HUES48 (cell line): Measurements from ENCODE around the gene TLR10.
"Not testable (repeated sequence)": the region's sequence is repeated elsewhere in the genome, so short reads cannot be mapped to it uniquely, and the experiment has no call there.

ENCODE experiments used
- H3K27ac ChIP-seq: one replicate; pipeline ENCODE4 v1.7.0; 2013; ENCODE audit warnings: low read depth, low read length, inconsistent platforms
- H3K27me3 ChIP-seq: 2 replicates; pipeline ENCODE4 v1.6.1; 2013; ENCODE audit warnings: mild to moderate bottlenecking, low read length; ENCODE audit not compliant: control insufficient read depth, insufficient read depth
- H3K36me3 ChIP-seq: 2 replicates; pipeline ENCODE4 v1.6.1; 2013; ENCODE audit warnings: low read length; ENCODE audit not compliant: control insufficient read depth, insufficient read depth
- H3K4me1 ChIP-seq: 2 replicates; pipeline ENCODE4 v1.6.1; 2013; ENCODE audit warnings: mild to moderate bottlenecking, low read length; ENCODE audit not compliant: control insufficient read depth, insufficient read depth
- H3K4me3 ChIP-seq: 2 replicates; pipeline ENCODE4 v1.5.1; 2013; ENCODE audit warnings: mild to moderate bottlenecking, low read depth, low read length
- H3K9ac ChIP-seq: 2 replicates; pipeline ENCODE4 v1.6.1; 2013; ENCODE audit warnings: mild to moderate bottlenecking, low read depth, low read length, moderate library complexity
- H3K9me3 ChIP-seq: 2 replicates; pipeline ENCODE4 v1.6.1; 2013; ENCODE audit warnings: low read length; ENCODE audit not compliant: control insufficient read depth, insufficient read depth

TLR10 gene

DNA sequence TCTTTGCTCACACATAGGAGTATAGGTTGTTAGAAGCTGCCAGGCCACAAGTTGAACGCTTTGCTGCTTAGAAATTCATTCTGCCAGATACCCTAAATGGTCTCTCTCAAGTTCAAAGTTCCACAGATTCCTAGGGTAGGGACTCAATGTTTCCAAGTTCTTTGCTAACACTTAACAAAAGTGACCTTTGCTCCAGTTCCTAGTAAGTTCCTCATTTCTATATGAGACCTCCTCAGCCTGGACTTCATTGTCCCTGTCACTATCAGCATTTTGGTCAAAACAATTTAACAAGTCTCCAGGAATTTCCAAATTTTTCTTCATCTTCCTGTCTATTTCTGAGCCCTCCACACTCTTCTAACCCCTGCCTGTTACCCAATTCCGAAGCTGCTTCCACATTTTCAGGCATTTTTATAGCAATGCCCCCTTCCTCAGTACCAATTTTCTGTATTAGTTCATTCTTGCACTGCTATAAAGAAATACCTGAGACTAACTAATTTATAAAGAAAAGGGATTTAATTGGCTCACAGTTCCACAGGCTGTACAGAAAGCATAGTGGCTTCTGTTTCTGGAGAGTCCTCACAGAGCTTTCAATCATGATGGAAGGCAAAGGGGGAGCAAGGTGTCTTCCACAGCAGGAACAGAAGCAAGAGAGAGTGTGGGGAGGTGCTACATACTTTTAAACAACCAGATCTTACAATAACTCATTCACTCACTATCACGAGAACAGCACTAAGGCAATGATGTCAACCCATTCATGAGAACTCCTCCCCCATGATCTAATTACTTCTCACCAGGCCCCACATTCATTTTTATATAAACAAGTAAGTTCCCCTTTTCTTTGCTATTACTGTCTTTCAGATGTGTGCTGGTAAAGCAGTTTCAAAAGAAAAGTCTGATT, 33.3 kb upstream of the TLR10 start:
- Histone ChIP-seq H3K36me3 (no peaks in the 10 kb centered on the region), H3K27ac (no peak overlapping the region), H3K27me3 (no peaks in the 10 kb centered on the region), H3K4me1 (no peaks in the 10 kb centered on the region), H3K9me3 (no peaks in the 10 kb centered on the region), H3K9ac (no peak overlapping the region), H3K4me3 (no peak overlapping the region)

DNA sequence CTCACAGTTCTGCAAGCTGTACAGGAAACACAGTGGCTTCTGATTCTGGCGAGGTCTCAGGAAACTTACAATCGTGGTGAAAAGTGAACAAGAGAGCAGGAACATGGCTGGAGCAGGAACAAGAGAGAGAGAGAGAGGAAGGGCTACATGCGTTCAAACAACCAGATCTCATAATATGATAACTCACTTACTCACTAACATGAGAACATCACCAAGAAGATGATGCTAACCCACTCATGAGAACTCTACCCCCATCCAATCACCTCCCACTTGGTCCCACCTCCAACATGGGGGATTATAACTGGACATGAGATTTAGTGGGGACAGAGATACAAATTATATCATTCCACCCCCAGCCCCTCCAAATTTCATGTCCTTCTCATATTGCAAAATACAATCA, 31.6 kb upstream of the TLR10 start:
- Histone ChIP-seq H3K27me3 (no peaks in the 10 kb centered on the region), H3K4me3 (no peak overlapping the region), H3K9me3 (no peaks in the 10 kb centered on the region), H3K9ac (no peak overlapping the region), H3K27ac (no peak overlapping the region), H3K4me1 (no peaks in the 10 kb centered on the region), H3K36me3 (no peaks in the 10 kb centered on the region)

DNA sequence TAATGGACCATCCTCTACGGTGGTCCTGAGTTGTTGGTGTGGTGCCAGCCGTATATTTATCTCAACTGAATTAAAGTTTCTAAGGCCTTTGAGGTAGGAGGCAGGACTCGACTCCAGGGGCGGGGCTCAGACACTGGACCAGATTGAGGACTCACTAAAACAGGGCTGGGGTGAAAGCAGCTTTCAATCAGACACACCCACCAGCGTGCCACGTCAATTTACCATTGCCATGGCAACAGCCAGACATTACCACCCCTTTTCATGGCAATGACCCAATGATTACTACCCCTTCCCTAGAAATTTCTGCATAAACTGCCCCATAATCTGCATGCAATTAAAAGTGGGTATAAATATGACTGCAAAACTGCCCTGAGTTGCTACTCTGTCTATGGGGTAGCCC, 28.5 kb upstream of the TLR10 start:
- H3K36me3 ChIP-seq = no peaks in the 10 kb centered on the region
- no peak overlapping the region for H3K9ac ChIP-seq
- H3K9me3 ChIP-seq = no peaks in the 10 kb centered on the region
- no peaks in the 10 kb centered on the region for H3K4me1 ChIP-seq
- no peak overlapping the region for H3K27ac ChIP-seq
- H3K4me3 ChIP-seq = no peak overlapping the region
- H3K27me3 ChIP-seq = no peaks in the 10 kb centered on the region

DNA sequence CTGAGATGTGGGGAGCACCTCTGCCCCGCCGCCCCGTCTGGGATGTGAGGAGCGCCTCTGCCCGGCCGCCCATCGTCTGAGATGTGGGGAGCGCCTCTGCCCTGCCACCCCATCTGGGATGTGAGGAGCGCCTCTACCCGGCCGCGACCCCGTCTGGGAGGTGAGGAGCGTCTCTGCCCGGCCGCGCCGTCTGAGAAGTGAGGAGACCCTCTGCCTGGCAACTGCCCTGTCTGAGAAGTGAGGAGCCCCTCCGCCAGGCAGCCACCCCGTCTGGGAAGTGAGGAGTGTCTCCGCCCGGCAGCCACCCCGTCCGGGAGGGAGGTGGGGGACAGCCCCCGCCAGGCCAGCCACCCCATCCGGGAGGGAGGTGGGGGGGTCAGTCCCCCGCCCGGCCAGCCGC, 24.7 kb upstream of the TLR10 start:
- H3K4me1 ChIP-seq, H3K9ac ChIP-seq, H3K4me3 ChIP-seq, H3K27ac ChIP-seq, H3K27me3 ChIP-seq, H3K36me3 ChIP-seq: not testable (repeated sequence)
- H3K9me3 ChIP-seq = peaks cover 13% of the 10 kb centered on the region

DNA sequence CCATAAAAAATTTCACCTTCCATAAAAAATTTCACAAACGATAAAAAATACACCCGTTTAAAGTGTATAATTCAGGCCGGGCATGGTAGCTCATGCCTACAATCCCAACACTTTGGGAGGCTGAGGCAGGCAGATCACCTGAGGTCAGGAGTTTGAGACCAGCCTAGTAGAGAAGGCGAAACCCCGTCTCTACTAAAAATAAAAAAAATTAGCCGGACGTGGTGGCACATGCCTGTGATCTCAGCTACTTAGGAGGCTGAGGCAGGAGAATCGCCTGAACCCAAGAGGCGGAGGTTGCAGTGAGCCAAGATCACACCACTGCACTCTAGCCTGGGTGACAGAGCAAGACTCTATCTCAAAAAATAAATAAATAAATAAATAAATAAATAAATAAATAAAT, 23.5 kb upstream of the TLR10 start:
- peaks cover 18% of the 10 kb centered on the region for H3K9me3 ChIP-seq
- not testable (repeated sequence) for H3K4me3 ChIP-seq, H3K36me3 ChIP-seq, H3K27ac ChIP-seq, H3K9ac ChIP-seq, H3K27me3 ChIP-seq, H3K4me1 ChIP-seq

DNA sequence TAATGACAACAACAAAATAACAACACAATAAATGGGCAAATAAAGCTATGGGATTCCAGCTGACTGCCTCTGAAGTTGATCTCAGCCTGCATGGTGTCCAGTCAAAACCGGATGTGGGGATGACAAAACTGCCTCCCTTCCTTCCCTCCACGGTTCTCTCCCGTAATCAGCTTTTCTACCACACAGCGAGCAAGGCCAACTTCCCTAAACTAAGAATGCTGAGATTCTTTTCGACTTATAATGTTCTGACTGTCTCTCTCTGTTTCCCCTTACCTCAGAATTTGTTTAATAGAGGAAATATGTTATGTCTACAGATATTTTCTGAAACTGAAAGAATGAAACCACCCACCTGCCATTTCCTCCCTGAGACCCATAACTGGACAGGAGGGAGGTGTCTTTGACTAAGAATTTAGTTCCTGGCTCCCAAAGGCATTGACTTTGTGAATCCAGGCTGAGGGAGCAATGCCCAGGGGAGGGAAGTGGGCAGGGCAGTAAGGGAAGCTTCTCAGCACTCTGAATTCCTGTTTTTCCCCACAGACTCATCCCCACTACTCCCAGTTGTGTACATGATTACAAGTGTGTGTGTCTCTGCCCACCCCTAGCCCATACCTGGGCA, 22.8 kb upstream of the TLR10 start:
- Histone ChIP-seq H3K4me1 (no peaks in the 10 kb centered on the region), H3K36me3 (no peaks in the 10 kb centered on the region), H3K9ac (no peak overlapping the region), H3K27me3 (no peaks in the 10 kb centered on the region), H3K4me3 (no peak overlapping the region), H3K27ac (no peak overlapping the region), H3K9me3 (peaks cover 18% of the 10 kb centered on the region)

DNA sequence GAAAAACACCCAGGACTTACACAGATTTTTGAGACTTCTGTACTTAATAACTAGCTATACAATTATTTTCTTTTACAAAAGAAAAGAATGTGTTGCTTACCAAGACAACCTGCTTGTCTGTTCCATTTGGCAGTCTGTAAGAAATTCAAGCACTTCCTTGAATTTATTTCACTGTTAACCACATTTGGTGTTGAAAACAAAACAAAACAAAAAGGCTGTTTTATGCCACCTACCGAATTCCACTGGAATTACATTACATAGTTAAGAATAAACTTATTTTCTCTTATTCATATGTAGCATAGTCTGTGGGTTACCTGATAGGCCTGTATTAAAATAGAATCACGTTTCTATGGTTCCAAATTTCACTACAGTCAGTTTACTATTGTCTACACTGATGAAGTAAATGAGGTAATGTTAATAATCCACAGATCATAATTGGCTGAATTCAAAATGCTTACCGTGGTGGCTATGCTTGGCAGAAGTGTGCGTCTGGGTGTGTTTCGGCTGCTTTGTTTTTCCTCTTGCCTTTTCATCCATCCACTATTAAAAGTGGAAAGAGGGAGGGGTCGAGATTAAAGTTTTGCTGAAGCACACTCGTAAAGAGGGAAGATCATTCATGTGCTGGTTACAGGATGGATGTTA, 22.0 kb upstream of the TLR10 start, which contains the start of gene TLR1:
Gene TLR1, minus strand, starts transcription at position 138 of the 642 bp plus-strand sequence. CDS start 5,960 bp downstream, outside the sequence.
- Histone ChIP-seq H3K27ac (no peak within 1 kb of the TSS), H3K9ac (no peak within 1 kb of the TSS), H3K36me3 (no peaks in the 10 kb centered on the region), H3K4me1 (no peaks in the 10 kb centered on the region), H3K9me3 (peaks cover 18% of the 10 kb centered on the region), H3K27me3 (no peaks in the 10 kb centered on the region), H3K4me3 (no peak within 1 kb of the TSS)

DNA sequence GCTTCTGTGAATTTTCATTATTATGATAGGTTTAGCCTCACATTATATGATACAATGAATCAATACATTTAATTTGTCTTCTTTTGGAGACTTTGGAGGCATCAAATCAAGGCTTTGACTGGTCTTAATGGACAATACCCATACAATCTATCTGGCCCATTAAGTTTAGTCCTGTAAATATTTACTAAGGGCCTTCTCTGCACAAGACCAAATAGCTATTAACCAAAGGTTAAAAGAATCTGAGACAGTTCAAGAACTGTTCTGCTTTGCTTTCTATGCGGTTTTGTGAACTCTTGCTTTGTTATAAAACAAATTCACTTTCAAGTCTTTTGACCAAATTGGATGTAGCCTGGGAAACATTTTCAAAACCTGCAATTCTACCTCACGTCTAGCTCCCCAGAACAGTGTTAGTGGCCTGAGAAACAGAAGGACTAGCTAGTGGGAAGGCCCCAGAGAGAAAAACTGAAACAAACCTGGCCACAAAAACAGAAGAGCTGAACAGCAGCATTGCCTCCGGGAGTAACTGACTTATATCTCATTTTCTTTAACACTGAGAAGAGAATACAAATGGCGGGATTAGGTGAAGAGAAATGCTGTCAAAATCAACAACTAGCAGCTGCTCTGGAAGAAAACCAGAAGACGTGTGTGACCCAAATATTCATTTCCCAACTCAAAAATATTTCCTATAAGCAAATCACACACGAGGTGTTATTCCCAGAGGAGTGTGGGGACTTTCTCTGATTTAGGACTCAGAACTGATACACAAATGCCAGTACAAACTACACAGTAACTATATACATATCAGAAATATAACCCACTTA, 21.3 kb upstream of the TLR10 start:
- no peaks in the 10 kb centered on the region for H3K36me3 ChIP-seq
- no peak overlapping the region for H3K4me3 ChIP-seq
- H3K9ac ChIP-seq = no peak overlapping the region
- H3K27ac ChIP-seq = no peak overlapping the region
- H3K9me3 ChIP-seq = peaks cover 18% of the 10 kb centered on the region
- no peaks in the 10 kb centered on the region for H3K4me1 ChIP-seq
- no peaks in the 10 kb centered on the region for H3K27me3 ChIP-seq

DNA sequence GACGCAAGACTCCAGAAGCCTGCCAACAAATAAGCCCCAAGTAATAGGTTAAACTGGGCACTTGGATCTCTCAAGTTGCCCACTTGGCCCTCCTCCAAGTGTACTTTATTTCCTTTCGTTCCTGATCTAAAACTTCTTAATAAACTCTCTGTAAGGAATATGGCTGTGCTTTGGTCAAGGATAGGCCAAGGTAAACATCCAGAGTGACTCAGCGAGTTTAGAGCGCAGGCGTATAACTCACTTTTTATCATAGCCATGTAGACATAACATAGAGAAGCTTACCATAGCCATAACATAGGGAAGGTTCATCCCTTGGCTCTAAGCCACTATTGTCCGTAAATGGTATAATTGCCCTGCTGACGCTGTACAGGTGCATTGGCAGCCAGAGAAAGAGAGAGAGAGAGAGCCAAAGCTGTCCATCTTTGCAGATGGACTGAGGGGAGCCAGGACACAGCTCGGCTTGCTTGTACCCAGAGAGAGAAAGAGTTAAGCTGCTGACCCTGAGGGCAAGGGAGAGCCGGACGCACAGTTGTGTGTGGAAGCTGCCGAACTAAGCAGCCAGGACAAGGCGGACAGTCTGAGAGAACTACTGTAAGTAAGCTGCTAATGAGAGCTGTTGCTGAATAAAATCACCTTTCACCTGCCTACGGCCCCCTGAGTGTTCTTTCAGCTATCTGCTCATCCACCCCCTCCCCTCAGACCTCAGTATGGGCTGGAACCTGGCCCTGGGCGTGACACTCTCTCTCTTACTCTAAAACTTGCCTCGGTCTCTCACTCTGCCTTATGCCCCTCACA, 20.0 kb upstream of the TLR10 start:
- Histone ChIP-seq H3K27me3 (no peaks in the 10 kb centered on the region), H3K4me3 (no peak overlapping the region), H3K9ac (no peak overlapping the region), H3K27ac (no peak overlapping the region), H3K4me1 (no peaks in the 10 kb centered on the region), H3K36me3 (no peaks in the 10 kb centered on the region), H3K9me3 (peaks cover 18% of the 10 kb centered on the region)

DNA sequence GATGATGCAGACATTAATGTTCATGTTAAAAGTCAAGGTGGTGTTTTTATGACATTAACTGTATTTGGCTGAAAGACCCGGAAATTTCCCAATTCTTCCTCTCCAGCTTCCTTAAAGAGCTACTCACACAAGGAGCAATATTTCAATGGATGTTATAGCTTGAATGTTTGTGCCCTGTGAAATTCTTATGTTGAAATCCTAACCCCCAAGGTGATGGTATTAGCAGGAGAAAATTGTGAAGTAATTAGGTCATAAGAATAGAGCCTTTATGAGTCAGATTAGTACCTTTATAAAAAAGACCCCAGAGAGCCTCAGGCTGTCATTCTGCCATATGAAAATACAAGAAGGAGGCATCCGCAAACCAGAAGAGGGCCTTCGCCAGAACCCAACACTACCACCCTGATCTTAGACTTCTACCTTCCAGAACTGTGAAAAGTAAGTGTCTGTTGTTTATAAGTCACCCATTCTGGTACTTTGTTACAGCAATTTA, 18.2 kb upstream of the TLR10 start:
- Histone ChIP-seq H3K9me3 (peaks cover 18% of the 10 kb centered on the region), H3K9ac (no peak overlapping the region), H3K4me1 (no peaks in the 10 kb centered on the region), H3K4me3 (no peak overlapping the region), H3K27me3 (no peaks in the 10 kb centered on the region), H3K36me3 (no peaks in the 10 kb centered on the region), H3K27ac (no peak overlapping the region)
